Measurements from ENCODE around the gene GNPTG. TPM values are rescaled to one million over a fixed set of nuclear protein-coding genes. Genes with fewer than 3 reads are reported as not detected.

Gene GNPTG
- total RNA-seq, 2 donors from 2014 or later: 34.0 to 38.4 TPM

DNA sequence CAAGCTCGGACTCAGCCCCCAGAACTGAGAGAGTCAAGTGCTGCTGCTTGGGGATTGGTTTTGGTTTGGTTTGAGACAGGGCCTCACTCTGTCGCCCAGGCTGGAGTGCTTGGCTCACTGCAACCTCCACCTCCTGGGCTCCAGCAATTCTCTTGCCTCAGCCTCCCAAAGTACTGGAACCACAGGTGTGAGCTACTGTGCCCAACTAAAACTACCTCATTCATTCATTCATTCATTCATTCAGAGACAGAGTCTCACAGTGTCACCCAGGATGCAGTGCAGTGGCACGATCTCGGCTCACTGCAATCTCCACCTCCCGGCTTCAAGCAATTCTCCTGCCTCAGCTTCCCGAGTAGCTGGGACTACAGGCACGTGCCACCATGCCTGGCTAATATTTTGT, 38.0 kb downstream of the GNPTG start:
- no peaks in the 10 kb centered on the region for H3K4me1 Mint-ChIP-seq

DNA sequence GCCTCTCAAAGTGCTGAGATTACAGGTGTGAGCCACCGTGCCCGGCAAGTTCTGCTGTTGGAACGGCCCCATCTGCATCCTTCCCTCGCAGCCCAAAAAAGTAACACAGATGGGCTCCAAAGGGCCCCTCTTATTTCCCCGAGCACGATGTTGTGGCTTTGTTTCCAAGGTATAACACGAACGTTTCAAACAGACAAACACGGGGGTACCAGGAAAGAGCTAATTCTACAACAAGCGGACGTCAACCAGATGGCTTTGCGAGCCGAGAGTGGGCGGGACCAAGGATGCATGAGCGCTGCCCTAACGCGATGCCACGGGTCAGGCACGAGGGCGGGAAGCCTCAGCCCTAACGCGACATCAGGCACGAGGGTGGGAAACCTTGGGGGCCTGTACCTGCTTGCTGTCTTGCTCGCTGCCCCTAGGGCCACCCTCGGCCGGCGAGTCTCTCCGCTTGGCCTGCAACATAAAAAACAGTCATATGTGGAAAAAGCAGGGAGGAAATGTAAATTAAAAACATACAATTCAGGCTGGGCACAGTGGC, 38.6 kb downstream of the GNPTG start:
- Histone ChIP-seq H3K4me3 (ENCODE audit: low read length) (no peak overlapping the region), H3K9ac (ENCODE audit: extremely low read depth, low read length, poor library complexity, severe bottlenecking) (no peak overlapping the region), H3K36me3 (ENCODE audit: control insufficient read depth, insufficient read depth, low read length) (no peaks in the 10 kb centered on the region), H3K27me3 (ENCODE audit: control insufficient read depth, insufficient read depth, low read length, poor library complexity, severe bottlenecking) (no peaks in the 10 kb centered on the region), H3K9me3 (ENCODE audit: control insufficient read depth, low read length) (no peaks in the 10 kb centered on the region), H3K4me1 (ENCODE audit: control insufficient read depth, insufficient read depth, low read length) (no peaks in the 10 kb centered on the region), H3K27ac (ENCODE audit: low read depth, low read length) (no peak overlapping the region)
- TF ChIP-seq CTCF (conservative IDR thresholded peaks at IDR 0.05): no peak
- Mint-ChIP-seq H3K27ac (no peak overlapping the region), H3K4me3 (no peak overlapping the region), H3K9me3 (no peaks in the 10 kb centered on the region), H3K36me3 (ENCODE audit: low read depth) (peaks cover 36% of the 10 kb centered on the region), H3K4me1 (no peaks in the 10 kb centered on the region), H3K27me3 (ENCODE audit: insufficient read depth) (no peaks in the 10 kb centered on the region)
- WGBS, 2 experiments (ENCODE audit: insufficient coverage in 1 of 2, insufficient read length in 1 of 2): 92 to 94% methylated on average over 28 of the region's 28 CpGs
- no peak for DNase-seq

More for the DNA sequence above, 38.0 kb downstream of the GNPTG start:
- Histone ChIP-seq H3K4me3 (ENCODE audit: low read length) (no peak overlapping the region), H3K9me3 (ENCODE audit: control insufficient read depth, low read length) (no peaks in the 10 kb centered on the region), H3K4me1 (ENCODE audit: control insufficient read depth, insufficient read depth, low read length) (no peaks in the 10 kb centered on the region), H3K9ac (ENCODE audit: extremely low read depth, low read length, poor library complexity, severe bottlenecking) (no peak overlapping the region), H3K36me3 (ENCODE audit: control insufficient read depth, insufficient read depth, low read length) (no peaks in the 10 kb centered on the region), H3K27ac (ENCODE audit: low read depth, low read length) (no peak overlapping the region), H3K27me3 (ENCODE audit: control insufficient read depth, insufficient read depth, low read length, poor library complexity, severe bottlenecking) (no peaks in the 10 kb centered on the region)
- H3K9me3 Mint-ChIP-seq: no peaks in the 10 kb centered on the region
- H3K4me3 Mint-ChIP-seq: no peak overlapping the region
- no peak for TF ChIP-seq CTCF (conservative IDR thresholded peaks at IDR 0.05)
- peaks cover 39% of the 10 kb centered on the region for H3K36me3 Mint-ChIP-seq (ENCODE audit: low read depth)
- DNase-seq: no peak
- WGBS, 2 experiments (ENCODE audit: insufficient coverage in 1 of 2, insufficient read length in 1 of 2): 93 to 98% methylated on average over 5 to 7 of the region's 7 CpGs
- H3K27me3 Mint-ChIP-seq (ENCODE audit: insufficient read depth): no peaks in the 10 kb centered on the region
- H3K27ac Mint-ChIP-seq: no peak overlapping the region

DNA sequence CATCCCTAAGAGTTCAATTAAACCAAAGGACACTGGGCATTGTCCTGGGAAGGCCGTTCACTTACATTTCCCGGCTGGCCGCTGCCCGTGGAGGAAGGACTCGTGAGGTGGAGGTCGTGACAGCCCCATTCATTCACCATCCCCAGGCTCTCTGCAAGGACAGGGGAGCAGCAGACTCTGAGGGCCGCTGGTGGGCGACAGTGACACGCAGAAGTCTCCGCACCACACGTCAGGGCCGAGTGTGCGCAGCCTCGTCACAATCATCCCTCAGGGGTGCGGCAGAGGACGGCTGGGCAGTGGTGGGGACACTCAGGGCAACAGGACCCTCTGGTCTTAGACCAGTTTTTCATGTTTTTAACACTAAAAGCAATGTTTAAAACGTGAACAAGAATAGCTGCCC, 41.1 kb downstream of the GNPTG start:
- no peak overlapping the region for H3K4me3 Mint-ChIP-seq
- H3K27ac Mint-ChIP-seq: no peak overlapping the region
- peaks cover 42% of the 10 kb centered on the region for H3K36me3 Mint-ChIP-seq (ENCODE audit: low read depth)
- no peaks in the 10 kb centered on the region for H3K9me3 ChIP-seq (ENCODE audit: control insufficient read depth, low read length)
- H3K4me3 ChIP-seq (ENCODE audit: low read length): no peak overlapping the region
- no peaks in the 10 kb centered on the region for H3K4me1 Mint-ChIP-seq
- no peak overlapping the region for H3K9ac ChIP-seq (ENCODE audit: extremely low read depth, low read length, poor library complexity, severe bottlenecking)
- WGBS, 2 experiments (ENCODE audit: insufficient coverage in 1 of 2, insufficient read length in 1 of 2): 90 to 91% methylated on average over 13 to 17 of the region's 17 CpGs
- no peak for TF ChIP-seq CTCF (conservative IDR thresholded peaks at IDR 0.05)
- H3K27ac ChIP-seq (ENCODE audit: low read depth, low read length): no peak overlapping the region
- H3K4me1 ChIP-seq (ENCODE audit: control insufficient read depth, insufficient read depth, low read length): no peaks in the 10 kb centered on the region
- no peaks in the 10 kb centered on the region for H3K9me3 Mint-ChIP-seq
- DNase-seq: no peak
- no peaks in the 10 kb centered on the region for H3K27me3 ChIP-seq (ENCODE audit: control insufficient read depth, insufficient read depth, low read length, poor library complexity, severe bottlenecking)
- no peaks in the 10 kb centered on the region for H3K36me3 ChIP-seq (ENCODE audit: control insufficient read depth, insufficient read depth, low read length)
- H3K27me3 Mint-ChIP-seq (ENCODE audit: insufficient read depth): no peaks in the 10 kb centered on the region

Measured in endodermal cell (in vitro differentiated cells).